ENCODE data around the gene TRIM63. TPM values are rescaled to one million over a fixed set of nuclear protein-coding genes. Genes with fewer than 3 reads are reported as not detected.

The TRIM63 gene
- polyA plus RNA-seq (2013, experiment 1 of 2) = 0.77 TPM
- polyA plus RNA-seq (2013, experiment 2 of 2) = 0.88 TPM

DNA sequence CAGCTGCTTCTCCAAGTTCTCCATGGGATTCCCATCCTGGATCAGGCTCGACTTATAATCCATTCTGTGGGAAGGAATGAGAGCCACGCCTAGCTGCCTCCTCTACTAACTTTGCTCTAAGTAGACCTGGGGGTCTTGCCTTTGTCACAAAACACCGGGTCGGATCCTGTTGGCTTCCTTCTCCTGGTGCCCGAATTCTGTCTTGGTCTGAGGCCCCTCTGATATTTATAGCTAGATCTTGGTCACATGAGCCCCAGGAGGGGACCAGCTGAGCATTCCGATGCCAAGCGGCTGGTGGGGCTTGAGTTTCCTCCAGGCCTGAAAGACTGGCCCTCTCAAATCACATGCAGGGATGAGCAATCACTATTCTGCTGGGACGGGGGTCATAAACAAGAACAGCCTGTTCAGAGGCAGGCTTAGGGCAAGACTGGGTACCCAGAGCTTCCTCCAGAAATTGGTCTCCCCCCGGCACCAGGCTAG lies at the start of gene TRIM63:
TSS of gene TRIM63 (minus strand) at position 199 of the 480 bp plus-strand sequence. CDS start at position 63, 136 bp downstream.
- H2AK5ac ChIP-seq (ENCODE audit: low read length, severe bottlenecking) = no peak within 1 kb of the TSS

DNA sequence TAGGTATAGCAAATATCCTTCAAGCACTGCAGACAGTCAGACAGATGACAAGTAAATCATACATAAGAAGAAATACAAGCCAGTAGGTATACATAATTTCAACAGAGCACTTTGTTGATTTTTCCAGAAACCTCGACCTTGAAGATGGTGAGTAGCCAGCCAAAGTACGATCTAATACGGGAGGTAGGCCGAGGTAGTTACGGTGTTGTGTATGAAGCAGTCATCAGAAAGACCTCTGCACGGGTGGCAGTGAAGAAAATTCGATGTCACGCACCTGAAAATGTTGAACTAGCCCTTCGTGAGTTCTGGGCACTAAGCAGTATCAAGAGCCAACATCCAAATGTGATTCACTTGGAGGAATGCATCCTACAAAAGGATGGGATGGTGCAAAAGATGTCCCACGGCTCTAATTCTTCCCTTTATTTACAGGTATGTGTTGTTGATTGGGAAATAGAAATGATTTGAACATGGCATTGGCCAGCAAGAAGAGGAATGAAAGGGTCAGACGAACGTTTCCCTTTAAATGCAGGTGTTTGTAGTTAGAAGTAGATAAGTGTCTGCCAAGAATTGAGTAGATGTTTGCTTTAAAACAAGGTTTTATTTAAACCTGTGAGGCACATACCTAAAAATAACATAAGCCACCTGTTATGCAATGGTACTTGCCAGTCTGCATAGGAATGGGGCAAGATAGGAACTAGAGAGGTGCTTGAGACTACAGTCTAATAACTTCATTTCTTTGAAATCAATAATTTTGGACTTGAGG lies 46.9 kb upstream of the TRIM63 start:
- Histone ChIP-seq H3K4me2 (ENCODE audit: low read length, poor library complexity, severe bottlenecking) (no peak overlapping the region), H2BK15ac (ENCODE audit: low read depth, poor library complexity, severe bottlenecking) (no peak overlapping the region), H2BK12ac (ENCODE audit: low read length in 2 of 2) (no peak overlapping the region), H4K8ac (ENCODE audit: low read length) (no peak overlapping the region), H3K27ac (ENCODE audit: low read length, poor library complexity, severe bottlenecking) (no peak overlapping the region), H4K91ac (ENCODE audit: low read length) (no peak overlapping the region), H3K14ac (ENCODE audit: low read length in 2 of 2) (no peak overlapping the region), H3K9ac (ENCODE audit: low read length) (no peak overlapping the region), H3K23ac (ENCODE audit: low read length in 2 of 2) (no peak overlapping the region), H3K27me3 (ENCODE audit: control insufficient read depth in 1 of 2, insufficient read depth in 1 of 2, low read length in 2 of 2) (no peaks in the 10 kb centered on the region), H3K18ac (ENCODE audit: low read depth in 1 of 2, low read length in 2 of 2) (no peak overlapping the region), H3K4me3 (ENCODE audit: insufficient read depth in 1 of 2, low read depth in 1 of 2, low read length in 2 of 2) (no peak overlapping the region), H2BK5ac (ENCODE audit: low read depth, low read length, poor library complexity, severe bottlenecking) (no peak overlapping the region), H2BK120ac (ENCODE audit: low read depth, low read length) (no peak overlapping the region), H2AFZ (ENCODE audit: low read depth, low read length) (no peak overlapping the region), H3K4me1 (ENCODE audit: control insufficient read depth, insufficient read depth, low read depth, low read length) (peaks cover 4% of the 10 kb centered on the region), H3K79me1 (replicated peaks; ENCODE audit: low read length, poor library complexity, severe bottlenecking) (peaks cover 18% of the 10 kb centered on the region), H3K4ac (ENCODE audit: low read depth in 1 of 2, low read length in 2 of 2) (no peak overlapping the region), H3K36me3 (ENCODE audit: control insufficient read depth in 1 of 2, insufficient read depth in 2 of 2, low read depth in 1 of 2, low read length in 2 of 2) (peaks cover 6 to 33% of the 10 kb centered on the region in 2 experiments), H2AK5ac (ENCODE audit: low read length, severe bottlenecking) (no peak overlapping the region), H3K9me3 (ENCODE audit: control insufficient read depth, low read length) (no peaks in the 10 kb centered on the region)
- 95% methylated on average over 12 of the region's 12 CpGs for WGBS
- no peak for DNase-seq

More for the DNA sequence above, at the start of gene TRIM63:
- Histone ChIP-seq H4K91ac (ENCODE audit: low read length) (peak within 1 kb of the TSS; percentile 60), H2BK5ac (ENCODE audit: low read depth, low read length, poor library complexity, severe bottlenecking) (no peak within 1 kb of the TSS), H2AFZ (ENCODE audit: low read depth, low read length) (no peak within 1 kb of the TSS), H3K4ac (ENCODE audit: low read depth in 1 of 2, low read length in 2 of 2) (peak within 1 kb of the TSS in 1 of 2 experiments; percentile 7), H2BK120ac (ENCODE audit: low read depth, low read length) (no peak within 1 kb of the TSS), H3K27ac (ENCODE audit: low read length, poor library complexity, severe bottlenecking) (no peak within 1 kb of the TSS), H3K4me3 (ENCODE audit: insufficient read depth in 1 of 2, low read depth in 1 of 2, low read length in 2 of 2) (peak within 1 kb of the TSS in 1 of 2 experiments; percentile 60), H3K9me3 (ENCODE audit: control insufficient read depth, low read length) (no peaks in the 10 kb centered on the region), H3K18ac (ENCODE audit: low read depth in 1 of 2, low read length in 2 of 2) (peak within 1 kb of the TSS; percentile 49 to 60), H3K14ac (ENCODE audit: low read length in 2 of 2) (no peak within 1 kb of the TSS), H3K36me3 (ENCODE audit: control insufficient read depth in 1 of 2, insufficient read depth in 2 of 2, low read depth in 1 of 2, low read length in 2 of 2) (no peaks in the 10 kb centered on the region), H3K79me1 (replicated peaks; ENCODE audit: low read length, poor library complexity, severe bottlenecking) (no peaks in the 10 kb centered on the region), H3K4me2 (ENCODE audit: low read length, poor library complexity, severe bottlenecking) (no peak within 1 kb of the TSS), H4K8ac (ENCODE audit: low read length) (peak within 1 kb of the TSS; percentile 53), H2BK12ac (ENCODE audit: low read length in 2 of 2) (peak within 1 kb of the TSS in 1 of 2 experiments; percentile 59), H2BK15ac (ENCODE audit: low read depth, poor library complexity, severe bottlenecking) (peak within 1 kb of the TSS; percentile 76), H3K9ac (ENCODE audit: low read length) (peak within 1 kb of the TSS; percentile 27), H3K23ac (ENCODE audit: low read length in 2 of 2) (no peak within 1 kb of the TSS), H3K4me1 (ENCODE audit: control insufficient read depth, insufficient read depth, low read depth, low read length) (peaks cover 12% of the 10 kb centered on the region), H3K27me3 (ENCODE audit: control insufficient read depth in 1 of 2, insufficient read depth in 1 of 2, low read length in 2 of 2) (peaks cover 48 to 70% of the 10 kb centered on the region in 2 experiments)
- no peak for DNase-seq
- WGBS = 67% methylated on average over 9 of the region's 9 CpGs

DNA sequence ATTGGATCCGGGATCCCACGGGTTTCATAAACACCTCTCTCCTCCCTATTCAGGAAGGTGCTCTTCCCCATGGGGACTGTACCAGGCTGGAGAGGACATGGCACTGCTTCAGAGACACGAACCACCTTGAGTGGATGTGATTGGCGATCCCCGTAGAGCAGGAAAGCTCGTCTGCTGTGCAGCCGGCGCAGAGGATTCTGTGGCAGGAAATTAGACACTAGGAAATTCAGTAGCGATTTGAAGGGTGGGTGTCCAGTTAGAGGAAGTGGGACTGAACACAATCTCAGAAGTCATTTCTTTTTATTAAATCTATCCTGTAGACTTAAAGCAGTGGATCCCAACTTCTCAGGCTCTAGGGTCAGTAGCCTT lies 45.0 kb upstream of the TRIM63 start:
- no peaks in the 10 kb centered on the region for H3K9me3 ChIP-seq (ENCODE audit: control insufficient read depth, low read length)
- H3K4me3 ChIP-seq (ENCODE audit: insufficient read depth in 1 of 2, low read depth in 1 of 2, low read length in 2 of 2) = peak overlapping the region; percentile 86 to 98
- no peak overlapping the region for H4K8ac ChIP-seq (ENCODE audit: low read length)
- H3K23ac ChIP-seq (ENCODE audit: low read length in 2 of 2) = no peak overlapping the region
- H3K27ac ChIP-seq (ENCODE audit: low read length, poor library complexity, severe bottlenecking) = no peak overlapping the region
- H3K4ac ChIP-seq (ENCODE audit: low read depth in 1 of 2, low read length in 2 of 2) = no peak overlapping the region
- peaks cover 4% of the 10 kb centered on the region for H3K4me1 ChIP-seq (ENCODE audit: control insufficient read depth, insufficient read depth, low read depth, low read length)
- H3K4me2 ChIP-seq (ENCODE audit: low read length, poor library complexity, severe bottlenecking) = peak overlapping the region; percentile 72
- H3K9ac ChIP-seq (ENCODE audit: low read length) = peak overlapping the region; percentile 85
- H3K79me1 ChIP-seq (replicated peaks; ENCODE audit: low read length, poor library complexity, severe bottlenecking) = peaks cover 16% of the 10 kb centered on the region
- peaks cover 2 to 15% of the 10 kb centered on the region in 2 experiments for H3K36me3 ChIP-seq (ENCODE audit: control insufficient read depth in 1 of 2, insufficient read depth in 2 of 2, low read depth in 1 of 2, low read length in 2 of 2)
- H2AFZ ChIP-seq (ENCODE audit: low read depth, low read length) = peak overlapping the region; percentile 79
- no peaks in the 10 kb centered on the region for H3K27me3 ChIP-seq (ENCODE audit: control insufficient read depth in 1 of 2, insufficient read depth in 1 of 2, low read length in 2 of 2)
- H2BK5ac ChIP-seq (ENCODE audit: low read depth, low read length, poor library complexity, severe bottlenecking) = no peak overlapping the region
- no peak for DNase-seq
- H2AK5ac ChIP-seq (ENCODE audit: low read length, severe bottlenecking) = no peak overlapping the region
- H3K14ac ChIP-seq (ENCODE audit: low read length in 2 of 2) = no peak overlapping the region
- H3K18ac ChIP-seq (ENCODE audit: low read depth in 1 of 2, low read length in 2 of 2) = peak overlapping the region in 1 of 2 experiments; percentile 18
- peak overlapping the region; percentile 78 for H4K91ac ChIP-seq (ENCODE audit: low read length)
- H2BK120ac ChIP-seq (ENCODE audit: low read depth, low read length) = no peak overlapping the region
- 3% methylated on average over 8 of the region's 9 CpGs for WGBS
- no peak overlapping the region for H2BK15ac ChIP-seq (ENCODE audit: low read depth, poor library complexity, severe bottlenecking)
- no peak overlapping the region for H2BK12ac ChIP-seq (ENCODE audit: low read length in 2 of 2)
